HFF-Myc (cell line): Measurements from ENCODE around the gene BBIP1.

Experiments
- DNase-seq: peaks from one replicate; pipeline ENCODE4 v3.0.0-alpha.2; 2011; ENCODE audit warnings: low read depth; ENCODE audit errors: extremely low read depth
- H3K4me3 ChIP-seq: replicated peaks from 2 replicates; pipeline ENCODE4 v1.5.1; 2011; ENCODE audit warnings: low read depth, mild to moderate bottlenecking, control low read depth, low read length
- CTCF ChIP-seq: IDR thresholded peaks from 2 replicates; pipeline ENCODE4 v1.5.1; 2012; ENCODE audit warnings: mild to moderate bottlenecking, low read depth, low read length, control low read depth; ENCODE audit errors: missing control alignments

Gene BBIP1

GRCh38 chr10:110915035-110915434 lies 3.9 kb downstream of the BBIP1 start:
- no peak for DNase-seq
- TF ChIP-seq CTCF: no peak
- H3K4me3 ChIP-seq: no peak overlapping the region

- no peak for TF ChIP-seq CTCF
- no peak for DNase-seq
Observed at GRCh38 chr10:110914431-110914830, 4.5 kb downstream of the BBIP1 start.

GRCh38 chr10:110912374-110912773 lies 6.6 kb downstream of the BBIP1 start:
- no peak for TF ChIP-seq CTCF
- H3K4me3 ChIP-seq: no peak overlapping the region
- DNase-seq: no peak

More at GRCh38 chr10:110914431-110914830, 4.5 kb downstream of the BBIP1 start:
- H3K4me3 ChIP-seq: no peak overlapping the region

DNA sequence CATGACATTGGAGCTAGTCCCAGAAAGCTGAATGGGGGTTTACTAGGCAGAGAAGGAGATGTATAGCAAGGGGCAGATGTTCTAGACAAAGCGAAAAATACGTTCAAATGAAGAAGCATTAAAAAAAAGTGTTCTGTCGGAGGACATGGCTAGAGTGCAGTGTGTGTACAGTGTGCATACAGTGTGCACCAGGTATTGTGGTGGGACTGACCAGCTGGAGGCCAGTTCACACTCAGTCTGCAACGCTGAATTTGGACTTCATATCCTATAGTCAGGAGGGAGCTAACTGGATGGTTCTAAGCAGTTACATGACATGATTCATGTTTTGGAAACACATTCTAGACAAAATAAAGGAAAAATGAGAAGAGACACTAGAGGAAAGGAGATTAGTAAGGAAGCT lies 8.8 kb downstream of the BBIP1 start:
- no peak for TF ChIP-seq CTCF
- no peak for DNase-seq
- H3K4me3 ChIP-seq: no peak overlapping the region

DNA sequence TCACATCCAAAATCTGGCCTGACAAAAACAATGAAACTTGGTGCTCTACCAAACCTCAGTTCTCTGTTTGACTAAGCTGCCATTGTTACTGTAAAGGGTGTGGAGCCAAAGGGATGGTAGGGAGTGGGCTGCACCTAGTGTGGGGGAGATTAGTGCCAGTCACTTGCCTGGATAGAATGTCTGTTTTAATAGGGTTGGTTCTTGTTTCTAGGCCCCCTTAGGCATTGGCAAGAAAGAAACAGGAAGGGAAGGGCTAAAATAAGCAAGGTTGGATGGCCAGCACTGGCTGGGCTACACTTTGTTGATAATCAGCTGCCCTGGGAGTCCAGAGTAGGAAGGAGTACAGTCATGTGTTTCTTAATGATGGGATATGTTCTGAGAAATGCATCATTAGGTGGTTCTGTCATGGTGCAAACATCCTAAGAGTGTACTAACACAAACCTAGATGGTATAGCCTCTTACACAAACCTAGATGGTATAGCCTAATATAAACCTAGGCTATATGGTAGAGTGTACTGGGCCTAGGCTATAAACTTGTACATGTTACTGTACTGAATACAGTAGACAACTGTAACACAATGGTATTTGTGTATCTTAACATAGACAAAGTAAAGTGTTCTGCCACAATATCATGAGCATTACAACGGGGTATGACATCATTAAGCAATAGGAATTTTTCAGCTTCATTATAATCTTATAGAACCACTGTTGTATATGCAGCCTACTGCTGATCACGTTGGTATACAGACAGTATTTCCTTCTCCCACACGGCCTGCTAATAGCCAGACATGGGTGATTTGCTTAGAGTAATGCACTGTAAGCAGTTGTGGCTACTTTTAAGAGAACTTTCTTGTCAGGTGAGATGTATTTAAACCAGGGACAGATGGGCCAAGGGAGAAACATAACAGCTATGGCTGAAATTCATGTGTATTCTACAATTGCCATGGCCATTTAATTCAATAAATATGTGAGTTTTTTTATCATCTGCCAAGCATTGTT lies 15.4 kb downstream of the BBIP1 start:
- no peak for TF ChIP-seq CTCF
- no peak overlapping the region for H3K4me3 ChIP-seq
- DNase-seq: no peak

- H3K4me3 ChIP-seq: no peak overlapping the region
- TF ChIP-seq CTCF: no peak
- no peak for DNase-seq
Observed at GRCh38 chr10:110901954-110902819, 16.8 kb downstream of the BBIP1 start.
